Posterior cingulate gyrus (tissue), 11 donors: ENCODE data around the gene PHACTR2.
"Not testable (repeated sequence)": the region's sequence is repeated elsewhere in the genome, so short reads cannot be mapped to it uniquely, and the experiment has no call there.

ENCODE experiments used
- DNase-seq, 10 donors: peaks; one replicate each; pipeline versions ENCODE4 v3.0.0 to v3.0.0-alpha.2; 2020 to 2021; ENCODE audit warnings: mixed read lengths in 3 of 10
- intact Hi-C: fragments of 100-400 bp; cut with DNase I; formaldehyde crosslinking; loops from one replicate; pipeline ENCODE4 v1.15.1; 2023

The PHACTR2 gene

GRCh38 chr6:143757346-143757832, 79.6 kb downstream of the PHACTR2 start:
- intact Hi-C loops: no loop called here
- no peak for DNase-seq

- intact Hi-C loops: no loop called here
- DNase-seq: no peak
Observed at GRCh38 chr6:143758551-143758950, 80.8 kb downstream of the PHACTR2 start.

GRCh38 chr6:143759666-143760065, 81.9 kb downstream of the PHACTR2 start:
- DNase-seq: no peak
- intact Hi-C loops: no loop called here

- intact Hi-C loops: no loop called here
- DNase-seq: no peak
Observed at GRCh38 chr6:143761074-143761473, 83.3 kb downstream of the PHACTR2 start.

- no peak for DNase-seq
- intact Hi-C loops: no loop called here
Observed at GRCh38 chr6:143762126-143762525, 84.4 kb downstream of the PHACTR2 start.

- intact Hi-C loops: no loop called here
- DNase-seq: no peak
Observed at GRCh38 chr6:143765422-143766184, 87.8 kb downstream of the PHACTR2 start.

- intact Hi-C loops: no loop called here
- no peak for DNase-seq
Observed at GRCh38 chr6:143766185-143766553, 88.4 kb downstream of the PHACTR2 start.

- no peak for DNase-seq
- intact Hi-C loops: no loop called here
Observed at GRCh38 chr6:143767433-143767832, 89.7 kb downstream of the PHACTR2 start.

DNA sequence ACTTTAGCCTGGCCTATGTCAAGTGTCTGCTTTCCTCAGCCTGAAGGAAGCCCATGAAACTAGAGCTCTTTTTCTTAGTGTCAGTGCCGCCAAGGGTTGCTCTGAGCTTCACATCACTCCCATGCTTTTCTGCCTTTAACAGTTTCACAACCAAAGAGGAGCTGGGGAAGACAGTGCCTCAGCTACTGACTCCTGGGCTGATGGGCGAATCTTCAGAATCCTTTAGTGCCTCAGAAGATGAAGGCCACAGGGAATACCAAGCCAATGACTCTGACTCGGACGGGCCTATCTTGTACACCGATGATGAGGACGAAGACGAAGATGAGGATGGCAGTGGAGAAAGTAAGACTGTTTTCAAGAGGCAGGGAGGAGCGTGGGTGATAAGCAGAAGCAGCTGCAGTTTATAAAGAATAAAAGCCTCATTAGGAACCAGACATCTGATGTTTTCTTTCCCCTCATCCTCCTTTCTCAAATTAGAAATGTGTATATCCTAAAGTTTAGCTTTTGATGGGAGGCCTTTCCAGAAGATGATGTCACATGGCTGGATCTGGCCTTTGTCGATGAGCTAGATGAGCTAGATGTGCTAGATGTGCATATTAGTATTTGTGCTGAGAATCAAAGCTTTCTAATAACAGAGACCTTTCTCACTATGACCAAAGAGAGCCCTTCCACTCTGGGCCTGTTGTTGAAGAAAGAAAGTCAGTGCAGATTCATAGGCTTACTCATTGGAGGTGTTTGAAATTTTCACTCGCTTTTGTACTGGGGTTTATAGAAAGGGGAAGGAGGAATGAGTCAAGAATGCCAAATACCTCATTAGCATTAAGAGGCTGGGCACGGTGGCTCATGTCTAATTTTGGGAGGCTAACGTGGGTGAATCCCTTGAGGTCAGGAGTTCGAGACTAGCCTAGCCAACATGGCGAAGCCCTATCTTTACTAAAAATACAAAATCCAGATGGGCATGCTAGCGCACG, 94.6 kb downstream of the PHACTR2 start:
- intact Hi-C loops: no loop called here
- DNase-seq: no peak

- intact Hi-C loops: no loop called here
- no peak for DNase-seq
Observed at GRCh38 chr6:143773506-143774150, 95.9 kb downstream of the PHACTR2 start.

GRCh38 chr6:143774347-143774746, 96.6 kb downstream of the PHACTR2 start:
- no peak for DNase-seq
- intact Hi-C loops: no loop called here

DNA sequence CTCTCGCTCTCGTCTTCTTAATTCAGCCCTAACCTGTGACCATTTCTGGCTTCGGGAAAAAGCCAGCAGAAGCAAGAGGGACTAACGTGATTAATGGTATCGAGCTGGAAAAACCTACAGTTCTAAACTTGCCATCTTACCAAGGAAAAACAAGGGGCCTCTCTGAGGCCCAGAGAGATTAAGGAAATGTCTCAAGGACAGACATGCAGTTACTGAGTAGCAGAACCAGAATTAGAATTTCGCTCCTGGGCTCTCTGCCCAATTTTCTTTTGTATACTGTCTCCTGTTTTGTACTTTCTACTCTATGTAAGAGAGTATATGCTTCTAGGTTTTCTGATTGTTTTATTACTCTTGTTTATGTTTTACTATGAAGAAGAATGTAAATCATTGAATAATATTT, 97.6 kb downstream of the PHACTR2 start:
- no peak for DNase-seq
- intact Hi-C loops: no loop called here

DNA sequence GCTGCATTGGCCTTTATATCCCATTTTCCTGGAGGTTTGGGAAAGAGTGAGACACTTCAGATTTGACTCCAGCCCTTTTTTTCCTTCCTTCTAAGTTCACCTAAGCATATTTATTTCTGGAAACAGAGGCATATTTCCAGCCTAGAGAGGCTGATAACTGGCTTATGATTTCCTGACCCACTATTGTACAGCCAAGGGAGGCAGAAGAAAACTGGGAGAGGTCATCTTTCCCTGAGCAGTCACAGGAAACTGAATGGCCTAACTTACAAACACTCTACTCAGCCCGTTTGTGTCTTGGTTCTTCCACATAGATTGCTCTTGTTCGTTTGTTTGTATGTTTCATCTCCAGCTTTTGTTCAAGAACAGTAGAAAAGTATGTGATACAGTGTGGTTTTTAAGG, 101.2 kb downstream of the PHACTR2 start:
- intact Hi-C loops: no loop called here
- no peak for DNase-seq

- no peak for DNase-seq
- intact Hi-C loops: no loop called here
Observed at GRCh38 chr6:143782481-143782880, 104.7 kb downstream of the PHACTR2 start.

DNA sequence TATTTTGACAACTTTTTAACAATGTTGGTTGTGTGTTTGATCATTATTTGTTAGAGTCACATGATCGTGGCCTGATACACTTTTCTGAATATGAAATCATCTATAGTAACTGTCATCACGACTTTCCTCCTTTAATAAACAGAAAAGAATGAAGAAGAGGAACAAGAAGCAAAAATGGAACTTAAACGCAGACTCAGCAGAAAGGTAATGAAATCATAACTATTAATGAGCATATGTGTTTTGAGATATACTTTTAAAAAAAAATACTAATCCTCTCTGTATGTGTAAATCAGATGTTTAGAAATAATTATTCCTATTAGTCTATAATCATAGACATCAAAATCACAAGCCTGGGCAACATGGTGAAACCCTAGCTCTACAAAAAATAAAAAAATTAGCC, 105.3 kb downstream of the PHACTR2 start:
- DNase-seq: no peak
- intact Hi-C loops: no loop called here

GRCh38 chr6:143784316-143784715, 106.6 kb downstream of the PHACTR2 start:
- intact Hi-C loops: no loop called here
- no peak for DNase-seq

DNA sequence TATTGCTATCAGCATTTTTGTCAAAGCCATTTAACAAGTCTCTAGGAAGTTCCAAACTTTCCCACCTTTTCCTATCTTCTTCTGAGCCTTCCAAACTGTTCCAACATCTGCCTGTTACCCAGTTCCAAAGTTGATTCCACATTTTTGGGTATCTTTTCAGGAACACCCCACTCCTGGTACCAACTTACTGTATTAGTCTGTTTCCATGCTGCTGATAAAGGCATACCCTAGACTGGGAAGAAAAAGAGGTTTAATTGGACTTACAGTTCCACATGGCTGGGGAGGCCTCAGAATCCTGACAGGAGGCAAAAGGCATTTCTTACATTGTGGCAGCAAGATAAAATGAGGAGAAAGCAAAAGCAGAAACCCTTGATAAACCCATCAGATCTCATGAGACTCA, 108.6 kb downstream of the PHACTR2 start:
- intact Hi-C loops, DNase-seq: not testable (repeated sequence)

GRCh38 chr6:143792402-143793279, 114.9 kb downstream of the PHACTR2 start:
- no peak for DNase-seq

DNA sequence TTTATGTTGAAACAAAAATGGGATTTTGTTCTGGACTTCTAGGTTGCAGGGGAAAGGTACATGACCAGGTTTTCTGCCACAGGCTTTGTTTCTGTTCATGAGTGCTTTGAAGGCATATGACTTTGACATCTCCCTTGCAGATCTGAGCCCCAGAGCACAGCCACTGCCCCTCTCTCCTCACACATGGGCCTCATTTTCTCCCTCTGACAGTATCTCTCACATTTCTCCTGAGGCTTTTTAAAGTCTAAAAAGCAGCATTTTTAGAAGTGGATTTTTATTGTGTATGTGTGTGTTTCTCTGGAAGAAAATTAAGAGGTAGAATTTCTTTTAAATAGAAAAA, 115.5 kb downstream of the PHACTR2 start:
- intact Hi-C loops: no loop called here
- no peak for DNase-seq

More at GRCh38 chr6:143792402-143793279, 114.9 kb downstream of the PHACTR2 start:
- intact Hi-C loops: no loop called here

DNA sequence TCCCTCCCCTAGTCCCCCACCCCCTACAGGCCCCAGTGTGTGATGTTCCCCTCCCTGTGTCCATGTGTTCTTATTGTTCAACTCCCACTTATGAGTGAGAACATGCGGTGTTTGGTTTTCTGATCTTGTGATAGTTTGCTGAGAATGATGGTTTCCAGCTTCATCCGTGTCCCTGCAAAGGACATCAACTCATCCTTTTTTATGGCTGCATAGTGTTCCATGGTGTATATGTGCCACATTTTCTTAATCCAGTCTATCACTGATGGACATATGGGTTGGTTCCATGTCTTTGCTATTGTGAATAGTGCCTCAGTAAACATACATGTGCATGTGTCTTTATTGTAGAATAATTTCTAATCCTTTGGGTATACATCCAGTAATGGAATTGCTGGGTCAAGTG, 118.8 kb downstream of the PHACTR2 start:
- DNase-seq, intact Hi-C loops: not testable (repeated sequence)
